ENCODE measurements around the gene CNNM2.
"Not testable (repeated sequence)": the region's sequence is repeated elsewhere in the genome, so short reads cannot be mapped to it uniquely, and the experiment has no call there.

CNNM2 gene

DNA sequence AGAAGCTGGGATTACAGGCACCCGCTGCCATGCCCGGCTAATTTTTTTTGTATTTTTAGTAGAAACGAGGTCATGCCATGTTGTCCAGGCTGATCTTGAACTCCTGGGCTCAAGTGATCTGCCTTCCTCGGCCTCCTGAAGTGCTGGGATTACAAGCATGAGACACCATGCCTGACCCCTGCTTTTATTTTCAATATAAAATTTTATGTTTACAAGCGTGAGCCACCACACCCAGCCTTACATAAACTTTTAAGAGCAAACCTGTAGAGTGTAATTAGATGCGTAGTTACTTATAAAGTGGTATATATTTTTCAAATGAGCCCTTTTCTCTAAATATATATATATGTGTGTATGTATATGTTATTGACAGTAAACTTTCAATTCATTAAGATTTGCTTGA, 8.7 kb downstream of the CNNM2 start:
- no peak for DNase-seq (ENCODE audit: low read depth in 2 of 2, low spot score in 1 of 2)

- DNase-seq (ENCODE audit: low read depth in 2 of 2, low spot score in 1 of 2): no peak
Measured at GRCh38 chr10:102927311-102928010, 9.4 kb downstream of the CNNM2 start.

- DNase-seq (ENCODE audit: low read depth in 2 of 2, low spot score in 1 of 2): not testable (repeated sequence)
Measured at GRCh38 chr10:102928442-102928841, 10.3 kb downstream of the CNNM2 start.

- no peak for DNase-seq (ENCODE audit: low read depth in 2 of 2, low spot score in 1 of 2)
Measured at GRCh38 chr10:102930720-102931119, 12.6 kb downstream of the CNNM2 start.

- no peak for DNase-seq (ENCODE audit: low read depth in 2 of 2, low spot score in 1 of 2)
Measured at GRCh38 chr10:102931643-102932042, 13.5 kb downstream of the CNNM2 start.

DNA sequence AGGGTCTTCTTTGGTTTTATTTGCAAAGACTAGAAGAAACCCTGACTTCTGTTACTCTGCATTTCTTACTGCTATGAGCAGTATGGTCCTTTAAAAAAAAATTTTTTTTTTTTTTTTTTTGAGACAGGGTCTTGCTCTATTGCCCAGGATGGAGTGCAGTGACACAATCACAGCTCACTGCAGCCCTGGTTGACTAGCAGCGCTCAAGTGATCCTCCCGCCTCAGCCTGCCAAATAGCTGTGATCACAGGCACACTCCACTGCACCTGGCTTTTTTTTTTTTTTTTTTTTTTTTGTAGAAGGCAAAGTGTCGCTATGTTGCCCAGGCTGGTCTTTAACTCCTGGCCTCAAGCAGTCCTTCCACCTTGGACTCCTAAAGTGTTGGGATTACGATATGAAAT, 17.4 kb downstream of the CNNM2 start:
- DNase-seq (ENCODE audit: low read depth in 2 of 2, low spot score in 1 of 2): no peak

DNA sequence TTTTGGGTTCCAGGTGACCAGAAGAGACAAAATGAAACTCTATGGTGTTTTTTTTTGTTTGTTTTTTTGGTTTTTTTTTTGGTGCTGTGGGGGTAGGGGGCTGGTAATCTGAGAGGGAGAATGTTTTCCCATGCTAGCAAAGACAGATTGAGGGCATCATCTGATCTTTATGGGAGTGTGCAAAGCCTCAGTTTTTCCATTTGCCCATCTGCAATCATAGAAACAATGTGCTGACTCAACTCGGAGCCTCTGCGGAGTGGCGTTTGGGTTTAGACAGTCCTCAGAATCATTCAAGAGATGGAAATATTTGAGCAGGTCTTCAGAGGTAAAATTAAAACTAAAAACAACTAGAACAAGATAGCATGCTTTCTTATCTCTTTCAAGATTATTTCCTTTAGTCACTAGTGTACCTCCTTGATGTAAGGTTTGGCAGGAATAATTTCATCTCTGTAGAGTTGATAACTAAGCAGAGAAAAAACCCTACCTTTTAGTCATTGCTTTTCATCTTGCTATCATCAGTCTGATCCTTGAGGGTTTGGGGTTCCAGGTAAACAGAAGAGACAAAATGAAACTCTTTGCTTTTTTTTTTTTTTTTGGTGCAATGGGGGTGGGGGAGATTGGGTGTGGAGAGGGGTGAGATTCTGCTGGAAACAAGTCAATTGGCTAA, 18.0 kb downstream of the CNNM2 start:
- DNase-seq (ENCODE audit: low read depth in 2 of 2, low spot score in 1 of 2): no peak

DNA sequence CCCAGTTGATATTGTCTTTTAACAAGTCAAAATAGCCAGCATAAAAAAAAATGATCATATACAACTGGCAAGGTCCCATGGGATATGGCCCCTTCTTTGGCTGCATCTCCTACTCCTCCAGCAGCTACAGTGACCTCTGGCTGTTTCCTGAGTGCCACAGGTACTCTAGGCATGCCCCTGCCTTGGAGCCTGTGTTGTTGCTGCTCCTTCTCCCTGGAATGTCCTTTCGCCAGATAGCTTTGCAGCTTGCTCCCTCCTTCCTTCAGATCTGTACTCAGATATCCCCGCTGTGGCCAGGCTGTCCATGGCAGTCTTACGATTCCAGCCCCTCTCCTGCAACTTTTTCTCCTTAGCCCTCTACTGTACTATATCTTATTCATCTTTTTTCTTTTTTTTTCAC, 23.3 kb downstream of the CNNM2 start:
- DNase-seq (ENCODE audit: low read depth in 2 of 2, low spot score in 1 of 2): no peak

DNA sequence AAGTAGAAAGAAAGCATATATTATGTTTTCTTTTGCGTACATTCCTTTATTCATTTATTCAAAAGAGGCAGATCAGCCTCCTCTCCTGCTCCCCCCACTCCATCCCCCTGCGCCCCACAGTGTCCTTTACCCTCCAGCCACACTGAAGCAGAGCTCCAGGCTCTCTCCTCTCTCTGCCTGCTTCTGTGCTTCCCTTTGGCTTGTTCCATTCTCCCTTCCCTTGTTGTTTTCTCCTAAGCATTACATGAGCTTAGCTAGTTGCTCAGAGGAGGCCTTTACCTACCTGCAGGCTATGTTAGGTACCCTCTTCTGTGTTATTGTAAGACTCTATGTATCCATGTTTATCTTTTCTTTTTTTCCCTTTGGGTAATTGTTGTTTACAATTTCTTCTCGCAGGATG, 27.4 kb downstream of the CNNM2 start:
- DNase-seq (ENCODE audit: low read depth in 2 of 2, low spot score in 1 of 2): no peak

DNA sequence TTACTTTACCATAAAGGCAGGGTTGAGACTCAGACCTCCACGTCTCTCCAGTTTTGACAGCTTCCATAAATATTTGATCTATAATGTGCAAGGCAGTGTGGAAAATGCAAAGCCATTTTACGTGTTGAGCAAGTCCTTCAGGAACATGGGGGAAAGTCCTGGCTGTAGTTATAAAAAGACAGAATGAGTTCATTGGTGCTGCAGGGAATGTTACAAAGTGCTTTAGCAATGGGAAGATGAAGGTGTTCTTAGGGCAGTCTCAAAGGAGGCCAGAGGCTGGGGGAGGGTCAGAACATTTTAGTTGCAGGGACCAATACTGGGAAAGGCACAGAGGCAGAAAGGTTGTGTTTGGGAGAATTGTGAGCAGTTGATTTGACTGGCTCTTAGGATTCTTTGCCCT, 27.9 kb downstream of the CNNM2 start:
- DNase-seq (ENCODE audit: low read depth in 2 of 2, low spot score in 1 of 2): no peak

DNA sequence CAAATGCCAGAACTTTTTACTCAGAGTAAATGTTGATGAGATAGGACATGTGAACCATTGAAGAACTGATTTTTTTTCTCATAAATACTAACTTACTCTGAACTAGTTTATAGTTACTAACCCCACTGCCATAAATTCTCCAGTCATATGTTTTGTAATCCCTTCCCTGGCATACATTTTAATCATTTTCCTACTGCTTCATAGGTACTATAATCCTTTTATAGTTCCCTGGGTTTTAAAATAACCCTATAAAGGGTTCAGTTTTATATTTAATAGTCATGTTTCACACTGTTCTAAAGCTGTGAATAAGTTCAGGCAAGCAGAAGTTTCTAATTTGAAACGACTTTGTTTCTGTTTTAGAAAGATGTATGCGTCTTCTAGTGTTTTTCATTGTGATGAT, 28.9 kb downstream of the CNNM2 start:
- no peak for DNase-seq (ENCODE audit: low read depth in 2 of 2, low spot score in 1 of 2)

- DNase-seq (ENCODE audit: low read depth in 2 of 2, low spot score in 1 of 2): no peak
Measured at GRCh38 chr10:102948176-102948575, 30.1 kb downstream of the CNNM2 start.

DNA sequence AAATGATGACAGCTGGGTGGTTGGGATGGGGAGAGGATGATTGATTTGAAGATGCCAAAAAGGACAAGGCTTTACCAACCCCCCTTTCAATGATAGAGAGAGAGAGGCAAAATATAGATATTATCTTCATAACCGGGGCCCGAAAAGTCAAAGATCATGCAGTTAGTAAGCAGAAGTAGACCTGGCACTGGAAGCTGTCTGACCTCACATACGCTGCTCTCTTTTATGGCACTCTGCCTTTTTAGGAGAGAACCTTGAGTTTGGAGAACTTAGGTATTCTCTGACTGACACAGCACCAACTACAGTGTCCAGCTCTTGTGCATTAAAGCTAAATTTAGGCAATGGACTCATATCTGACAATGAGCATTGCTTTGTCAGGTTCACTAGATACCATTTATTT, 30.7 kb downstream of the CNNM2 start:
- no peak for DNase-seq (ENCODE audit: low read depth in 2 of 2, low spot score in 1 of 2)

DNA sequence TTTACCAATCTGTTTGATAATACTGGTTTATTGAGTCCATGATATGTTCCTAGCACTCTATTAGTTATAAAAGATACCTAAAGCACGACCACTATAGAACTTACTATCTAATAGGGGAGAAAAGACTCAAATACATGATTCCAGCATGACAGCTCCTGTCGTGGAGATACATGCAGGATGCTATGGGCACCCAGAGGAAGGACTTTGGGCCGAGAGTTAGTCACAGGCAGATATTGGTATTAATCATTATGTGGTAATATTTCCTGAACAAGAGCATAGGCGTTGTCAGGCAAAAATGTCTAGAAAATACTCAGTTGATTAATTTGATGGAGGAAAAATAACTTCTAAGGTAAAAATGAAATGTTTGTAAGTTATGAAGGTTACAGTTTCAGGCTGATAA, 31.8 kb downstream of the CNNM2 start:
- no peak for DNase-seq (ENCODE audit: low read depth in 2 of 2, low spot score in 1 of 2)

DNA sequence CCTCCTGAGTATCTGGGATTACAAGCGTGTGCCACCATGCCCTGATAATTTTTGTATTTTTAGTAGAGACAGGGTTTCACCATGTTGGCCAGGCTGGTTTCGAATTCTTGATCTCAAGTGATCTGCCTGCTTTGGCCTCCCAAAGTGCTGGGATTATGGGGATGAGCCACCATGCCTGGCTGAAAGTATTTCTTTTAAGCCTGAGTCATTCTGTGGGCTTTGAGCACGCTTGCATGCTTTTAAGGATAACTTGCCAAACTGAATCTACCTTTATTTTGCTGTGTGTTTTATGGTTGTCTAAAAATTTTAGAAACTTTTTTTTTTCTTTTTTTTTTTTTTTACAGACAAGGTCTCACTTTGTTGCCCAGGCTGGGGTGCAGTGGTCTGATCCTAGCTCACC, 33.2 kb downstream of the CNNM2 start:
- DNase-seq (ENCODE audit: low read depth in 2 of 2, low spot score in 1 of 2): no peak

DNA sequence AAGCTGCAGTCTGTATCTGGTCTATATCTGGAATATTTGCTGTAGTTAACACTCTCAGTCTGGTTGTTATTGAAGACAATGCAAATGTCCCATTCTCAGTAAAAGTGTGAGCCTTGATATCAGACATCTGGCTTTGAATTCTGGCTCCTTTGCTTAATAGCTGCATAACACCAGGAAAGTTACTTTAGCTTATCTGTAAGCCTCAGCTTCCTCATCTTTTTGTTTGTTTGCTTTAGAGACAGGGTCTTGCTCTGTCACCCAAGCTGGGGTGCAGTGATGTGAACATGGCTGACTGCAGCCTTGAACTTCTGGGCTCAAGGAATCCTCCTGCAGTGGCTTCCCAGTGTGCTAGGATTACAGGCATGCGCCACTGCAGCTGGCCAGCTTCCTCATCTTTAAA, 41.3 kb downstream of the CNNM2 start:
- no peak for DNase-seq (ENCODE audit: low read depth in 2 of 2, low spot score in 1 of 2)

- DNase-seq (ENCODE audit: low read depth in 2 of 2, low spot score in 1 of 2): no peak
Measured at GRCh38 chr10:102960157-102960556, 42.1 kb downstream of the CNNM2 start.

- no peak for DNase-seq (ENCODE audit: low read depth in 2 of 2, low spot score in 1 of 2)
Measured at GRCh38 chr10:102962267-102962666, 44.2 kb downstream of the CNNM2 start.

- DNase-seq (ENCODE audit: low read depth in 2 of 2, low spot score in 1 of 2): no peak
Measured at GRCh38 chr10:102962951-102963755, 45.1 kb downstream of the CNNM2 start.

DNA sequence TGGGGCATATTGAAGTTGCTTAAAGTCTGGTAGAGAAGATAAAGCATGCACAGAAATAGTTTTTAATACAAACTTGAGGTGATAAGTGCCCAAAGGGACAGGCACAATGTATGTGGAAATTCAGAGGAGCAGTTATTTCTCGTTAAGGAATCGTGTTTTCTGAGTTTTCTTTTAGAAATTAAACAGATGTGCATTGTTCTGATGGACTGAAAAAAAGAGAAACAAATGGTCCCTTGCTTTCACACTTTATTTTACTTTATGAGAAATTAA, 45.6 kb downstream of the CNNM2 start:
- DNase-seq (ENCODE audit: low read depth in 2 of 2, low spot score in 1 of 2): no peak

GRCh38 chr10:102964064-102964463, 46.0 kb downstream of the CNNM2 start:
- not testable (repeated sequence) for DNase-seq (ENCODE audit: low read depth in 2 of 2, low spot score in 1 of 2)

DNA sequence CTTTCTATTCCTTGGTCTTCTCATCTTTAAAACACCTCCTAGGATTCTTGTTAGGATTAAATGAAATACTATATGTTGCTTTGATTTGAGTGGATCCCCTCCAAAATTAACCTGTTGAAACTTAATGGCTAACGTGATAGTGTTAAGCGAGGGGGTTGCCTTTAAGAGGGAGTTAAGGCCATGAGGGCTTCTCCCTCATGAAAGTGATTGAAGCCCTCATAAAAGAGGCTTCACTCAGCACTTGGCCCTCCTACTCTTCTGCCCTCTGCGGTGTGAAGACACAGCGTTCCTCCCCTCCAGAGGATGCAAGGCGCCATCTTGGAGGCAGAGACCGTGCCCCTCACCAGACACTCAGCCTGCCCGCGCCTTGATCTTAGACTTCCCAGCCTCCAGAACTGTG, 46.6 kb downstream of the CNNM2 start:
- no peak for DNase-seq (ENCODE audit: low read depth in 2 of 2, low spot score in 1 of 2)

Data from stimulated activated CD8-positive, alpha-beta memory T cell treated with anti-CD3 and anti-CD28 coated beads, Interleukin-4, amount 100 ng/mL, for 1 hour (primary cell).